Thoracic aorta (tissue), 2 donors: ENCODE measurements around the gene C10orf90. TPM values are rescaled to one million over a fixed set of nuclear protein-coding genes. Genes with fewer than 3 reads are reported as not detected.

ENCODE experiments used
- ATAC-seq: fragments of 150-250 bp; one replicate; pipeline ENCODE4 v1.8.0; 2017; ENCODE audit warnings: low read depth; ENCODE audit not compliant: insufficient number of reproducible peaks, low FRiP score
- DNase-seq: peaks from one replicate; pipeline ENCODE4 v3.0.0-alpha.2; 2020; ENCODE audit warnings: low spot score
- H3K27ac ChIP-seq, 2 donors: fragments of 200-600 bp; sonication (generic); 1 replicate in 1 of 2; 2 replicates in 1 of 2; pipeline ENCODE4 v1.5.1; 2016; ENCODE audit warnings: mild to moderate bottlenecking in 2 of 2, moderate library complexity in 2 of 2
- H3K27me3 ChIP-seq: fragments of 200-600 bp; sonication (generic); replicated peaks from 2 replicates; pipeline ENCODE4 v1.6.0; 2016; ENCODE audit warnings: mild to moderate bottlenecking; ENCODE audit not compliant: insufficient read depth
- H3K36me3 ChIP-seq: fragments of 200-600 bp; sonication (generic); one replicate; pipeline ENCODE4 v1.5.1; 2016
- H3K4me1 ChIP-seq, 2 donors: fragments of 200-600 bp; sonication (generic); 1 replicate in 1 of 2; 2 replicates in 1 of 2; pipeline versions ENCODE4 v1.5.1 to v1.6.0; 2016; ENCODE audit warnings: low read depth in 2 of 2, mild to moderate bottlenecking in 1 of 2; ENCODE audit not compliant: control insufficient read depth in 1 of 2
- H3K4me3 ChIP-seq: fragments of 200-600 bp; sonication (generic); 2 replicates; pipeline ENCODE4 v1.5.1; 2016; ENCODE audit warnings: mild to moderate bottlenecking
- H3K9me3 ChIP-seq: fragments of 200-600 bp; sonication (generic); 2 replicates; pipeline ENCODE4 v1.5.1; 2016
- total RNA-seq, 2 donors: library from RNA; depleted of rRNA; stranded (reverse); fragments of >200 nt; gene quantifications; one replicate each; pipeline versions ENCODE4 v1.1.0 to v1.2.3, GENCODE V29; 2016
- TF ChIP-seq, protein P1 (sequence below): fragments of 200-600 bp; sonication (generic); IDR thresholded peaks from one replicate; pipeline ENCODE4 v1.5.1; 2019; ENCODE audit warnings: antibody characterized with exemption

The C10orf90 gene
- total RNA-seq, 2 donors from 2014 or later: not detected

DNA sequence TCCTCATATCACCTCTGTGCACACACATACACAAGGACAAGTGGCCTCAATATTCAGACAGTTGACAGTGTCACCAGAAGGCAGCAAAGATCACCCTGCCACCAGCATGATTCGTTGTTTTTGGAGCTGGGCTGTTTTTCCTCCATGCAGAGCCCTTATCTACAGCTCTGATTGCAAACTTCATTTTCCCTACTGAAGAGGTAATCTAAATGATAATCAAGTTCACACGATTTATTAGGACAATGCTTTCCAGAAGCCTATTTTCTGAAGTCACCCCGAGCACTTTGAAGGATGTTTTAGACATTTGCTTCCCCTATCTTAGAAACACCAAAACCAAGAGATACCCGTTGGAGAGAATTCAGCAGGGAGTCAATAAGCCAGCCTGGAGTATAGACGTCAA is 236.3 kb downstream of the C10orf90 start:
- TF ChIP-seq, protein P1, sequence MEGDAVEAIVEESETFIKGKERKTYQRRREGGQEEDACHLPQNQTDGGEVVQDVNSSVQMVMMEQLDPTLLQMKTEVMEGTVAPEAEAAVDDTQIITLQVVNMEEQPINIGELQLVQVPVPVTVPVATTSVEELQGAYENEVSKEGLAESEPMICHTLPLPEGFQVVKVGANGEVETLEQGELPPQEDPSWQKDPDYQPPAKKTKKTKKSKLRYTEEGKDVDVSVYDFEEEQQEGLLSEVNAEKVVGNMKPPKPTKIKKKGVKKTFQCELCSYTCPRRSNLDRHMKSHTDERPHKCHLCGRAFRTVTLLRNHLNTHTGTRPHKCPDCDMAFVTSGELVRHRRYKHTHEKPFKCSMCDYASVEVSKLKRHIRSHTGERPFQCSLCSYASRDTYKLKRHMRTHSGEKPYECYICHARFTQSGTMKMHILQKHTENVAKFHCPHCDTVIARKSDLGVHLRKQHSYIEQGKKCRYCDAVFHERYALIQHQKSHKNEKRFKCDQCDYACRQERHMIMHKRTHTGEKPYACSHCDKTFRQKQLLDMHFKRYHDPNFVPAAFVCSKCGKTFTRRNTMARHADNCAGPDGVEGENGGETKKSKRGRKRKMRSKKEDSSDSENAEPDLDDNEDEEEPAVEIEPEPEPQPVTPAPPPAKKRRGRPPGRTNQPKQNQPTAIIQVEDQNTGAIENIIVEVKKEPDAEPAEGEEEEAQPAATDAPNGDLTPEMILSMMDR: no peak
- DNase-seq (no peak), ATAC-seq (no peak)
- Histone ChIP-seq H3K27ac (no peak overlapping the region), H3K4me3 (no peak overlapping the region), H3K9me3 (peaks cover 4% of the 10 kb centered on the region), H3K27me3 (no peaks in the 10 kb centered on the region), H3K4me1 (no peaks in the 10 kb centered on the region), H3K36me3 (no peaks in the 10 kb centered on the region)

DNA sequence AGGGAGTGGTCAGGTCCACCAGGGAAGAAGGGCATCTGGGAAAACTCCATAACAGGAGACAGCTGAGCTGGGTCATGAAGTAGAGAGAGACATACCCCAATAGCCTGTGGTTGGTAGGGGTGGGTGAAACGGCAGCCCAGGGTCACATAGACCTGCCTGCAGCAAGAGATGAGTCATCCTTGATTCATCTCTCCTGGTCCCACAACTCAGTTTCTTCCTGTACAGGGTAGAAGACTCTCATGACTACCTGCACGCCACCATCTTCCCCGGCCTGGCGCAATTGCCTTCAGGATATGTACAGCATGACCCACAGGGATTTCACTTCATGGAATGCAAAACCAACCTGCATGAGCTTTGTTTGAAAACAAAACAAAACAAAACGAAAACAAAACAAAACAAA is 237.1 kb downstream of the C10orf90 start:
- Histone ChIP-seq H3K4me1 (no peaks in the 10 kb centered on the region), H3K27me3 (no peaks in the 10 kb centered on the region), H3K4me3 (no peak overlapping the region), H3K36me3 (no peaks in the 10 kb centered on the region), H3K27ac (no peak overlapping the region), H3K9me3 (no peaks in the 10 kb centered on the region)
- TF ChIP-seq, protein P1: no peak
- no peak for DNase-seq
- no peak for ATAC-seq

DNA sequence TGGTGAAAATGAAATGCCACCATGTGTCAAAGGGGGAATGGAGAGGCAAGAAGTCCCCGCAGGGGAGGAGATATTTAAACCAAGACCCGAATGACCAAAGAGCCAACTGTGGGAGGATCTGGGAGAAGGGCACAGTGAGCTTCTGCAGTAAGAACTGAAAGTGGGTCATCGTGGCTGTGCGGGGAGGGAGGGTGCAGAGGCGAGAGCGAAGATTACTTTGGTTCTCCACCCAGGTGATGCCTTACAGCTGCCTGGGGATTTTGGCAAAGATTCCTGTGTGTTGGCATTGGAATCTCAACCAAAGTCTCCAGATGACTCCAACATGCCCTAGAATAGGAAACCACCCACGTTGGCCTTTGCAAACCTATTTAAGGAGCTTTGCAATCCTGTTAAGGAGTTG is 238.0 kb downstream of the C10orf90 start:
- Histone ChIP-seq H3K27ac (no peak overlapping the region), H3K36me3 (no peaks in the 10 kb centered on the region), H3K4me3 (no peak overlapping the region), H3K27me3 (no peaks in the 10 kb centered on the region), H3K4me1 (no peaks in the 10 kb centered on the region), H3K9me3 (no peaks in the 10 kb centered on the region)
- DNase-seq (no peak), ATAC-seq (no peak)
- TF ChIP-seq, protein P1: no peak

DNA sequence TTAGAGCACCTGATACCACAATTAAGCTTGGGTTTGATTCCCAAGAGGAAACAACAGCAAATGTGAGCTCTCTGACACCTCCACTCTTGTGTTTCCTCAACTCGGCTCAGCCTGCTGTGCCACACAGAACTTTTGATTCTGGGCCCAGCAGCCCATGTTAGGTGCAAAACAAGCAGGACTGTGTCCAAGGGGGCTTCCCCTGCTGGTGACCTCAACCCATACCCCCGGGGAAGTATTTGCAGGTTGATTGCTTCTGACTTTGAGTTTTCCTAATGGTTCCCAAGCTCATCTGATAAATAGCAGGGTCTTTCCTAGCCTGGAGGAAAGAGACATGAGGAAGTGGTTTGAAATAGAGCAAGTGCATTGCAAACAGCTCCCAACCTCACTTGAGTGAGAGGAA is 238.7 kb downstream of the C10orf90 start:
- TF ChIP-seq, protein P1: no peak
- DNase-seq (no peak), ATAC-seq (no peak)

DNA sequence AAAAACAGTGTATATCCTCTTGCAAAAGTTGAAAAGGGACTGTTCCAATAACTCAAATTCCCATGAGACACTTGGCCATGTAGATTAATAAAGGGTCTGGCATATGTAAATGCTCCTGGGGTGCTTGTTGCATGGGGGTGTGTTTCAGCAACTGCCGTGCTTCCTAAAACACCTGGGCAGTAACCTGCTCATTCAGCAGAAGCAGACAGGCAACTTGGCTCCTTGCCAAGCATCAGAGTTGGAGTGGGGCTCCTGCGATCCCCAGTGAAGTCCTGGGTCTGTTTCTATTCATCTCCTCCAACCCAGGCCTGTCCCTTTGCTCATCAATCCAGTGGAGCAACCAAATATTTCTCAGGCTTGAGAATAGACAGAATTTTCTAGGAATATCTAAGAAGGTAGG is 240.0 kb downstream of the C10orf90 start:
- Histone ChIP-seq H3K4me1 (no peaks in the 10 kb centered on the region), H3K27ac (no peak overlapping the region), H3K27me3 (no peaks in the 10 kb centered on the region), H3K9me3 (no peaks in the 10 kb centered on the region), H3K4me3 (no peak overlapping the region), H3K36me3 (no peaks in the 10 kb centered on the region)
- TF ChIP-seq, protein P1: no peak
- ATAC-seq (no peak), DNase-seq (no peak)

More for the DNA sequence above, 238.7 kb downstream of the C10orf90 start:
- no peaks in the 10 kb centered on the region for H3K4me1 ChIP-seq
- no peak overlapping the region for H3K27ac ChIP-seq
- no peak overlapping the region for H3K4me3 ChIP-seq
- H3K36me3 ChIP-seq: no peaks in the 10 kb centered on the region
- H3K9me3 ChIP-seq: no peaks in the 10 kb centered on the region
- H3K27me3 ChIP-seq: no peaks in the 10 kb centered on the region
